HG03025 (cell line): ENCODE results near the gene PPP1CA.

Experiments
- ATAC-seq: cut with Tn5 transposase; IDR thresholded peaks from one replicate; pipeline ENCODE4 v1.9.1; 2021; ENCODE audit warnings: mild to moderate bottlenecking, moderate library complexity; ENCODE audit not compliant: unreplicated experiment, low FRiP score

PPP1CA gene

DNA sequence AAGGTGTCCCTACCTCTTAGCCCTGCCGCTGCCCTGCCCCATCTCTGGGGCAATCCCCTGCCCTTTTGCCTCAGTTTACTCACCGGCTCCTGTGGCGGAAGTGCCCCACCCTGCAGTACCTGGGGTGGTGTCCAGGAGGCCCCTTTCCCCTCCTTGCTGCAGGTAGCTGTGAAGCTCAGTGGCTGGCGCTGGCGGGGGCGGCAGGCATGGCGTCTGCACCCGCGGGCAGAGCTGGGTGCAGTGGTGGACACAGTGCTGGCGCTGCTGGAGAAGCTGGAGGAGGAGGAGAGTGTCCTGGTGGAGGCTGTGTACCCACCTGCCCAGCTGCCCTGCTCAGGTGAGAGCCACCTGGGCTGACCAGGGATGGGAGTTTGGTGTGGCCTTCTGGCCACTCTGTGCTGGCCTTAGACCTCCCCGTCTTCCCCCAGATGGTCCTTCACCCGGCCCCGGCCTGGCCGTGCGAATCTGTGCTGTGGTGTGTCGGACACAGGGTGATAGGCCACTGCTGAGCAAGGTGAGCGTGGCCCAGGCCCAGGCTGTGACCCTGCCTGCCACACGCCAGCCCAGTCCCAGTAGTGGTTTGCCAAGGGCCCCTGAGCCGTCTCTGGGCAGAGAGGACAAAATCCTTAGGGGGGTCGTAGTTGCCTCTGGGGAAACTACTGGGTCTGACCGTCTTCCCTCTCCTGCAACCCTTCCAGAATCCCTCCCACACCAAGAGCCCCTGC, 17.8 kb upstream of the PPP1CA start:
- ATAC-seq, result no peak

DNA sequence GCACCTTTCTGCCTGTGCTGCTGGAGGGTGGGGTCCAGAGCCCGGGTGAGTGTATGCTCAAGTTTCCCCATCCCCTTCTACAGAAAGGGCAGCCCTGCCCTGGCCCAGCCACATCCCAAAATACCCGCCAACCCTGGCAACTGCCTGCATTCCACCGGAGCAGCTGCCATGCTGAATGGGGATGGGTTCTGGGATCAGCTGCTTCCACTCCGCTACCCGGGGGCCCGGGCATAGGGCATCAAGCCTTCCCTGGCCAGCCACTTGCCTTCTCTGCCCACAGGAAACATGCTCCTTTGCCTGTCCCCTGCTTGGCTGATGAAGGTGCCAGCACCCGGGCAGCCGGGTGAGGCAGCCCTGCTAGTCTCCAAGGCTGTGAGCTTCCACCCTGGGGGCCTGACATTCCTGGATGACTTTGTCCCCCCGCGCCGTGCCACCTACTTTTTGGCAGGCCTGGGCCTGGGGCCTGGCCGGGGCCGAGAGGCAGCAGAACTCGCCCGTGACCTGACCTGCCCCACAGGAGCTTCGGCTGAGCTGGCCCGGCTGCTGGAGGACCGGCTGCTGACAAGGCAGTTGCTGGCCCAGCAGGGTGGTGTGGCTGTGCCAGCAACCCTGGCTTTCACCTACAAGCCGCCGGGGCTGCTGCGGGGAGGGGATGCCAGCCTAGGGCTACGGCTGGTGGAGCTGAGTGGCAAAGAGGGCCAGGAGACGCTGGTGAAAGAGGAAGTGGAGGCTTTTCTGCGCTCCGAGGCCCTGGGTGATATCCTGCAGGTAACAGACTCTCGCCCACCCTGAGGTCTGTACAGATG, 17.0 kb upstream of the PPP1CA start:
- ATAC-seq, result no peak

DNA sequence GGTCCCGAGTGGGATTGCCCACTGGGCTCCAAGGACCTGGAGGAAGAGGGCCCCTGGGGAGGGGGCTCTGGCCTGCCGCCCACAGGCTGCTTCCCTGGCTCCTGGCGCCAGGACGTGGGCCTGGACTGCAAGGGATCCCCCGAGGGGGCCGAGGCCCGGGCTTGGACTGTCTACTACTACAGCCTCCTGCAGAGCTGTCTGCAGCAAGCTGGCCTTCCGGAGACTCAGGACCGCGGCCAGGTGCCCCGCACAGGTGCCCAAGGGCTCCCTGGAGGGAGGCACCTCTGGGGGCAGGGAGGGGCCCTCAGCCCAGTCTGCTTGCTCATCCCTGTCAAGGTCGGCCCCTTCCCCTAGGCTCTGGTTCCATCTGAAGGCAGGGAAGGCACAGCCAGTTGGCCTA, 15.8 kb upstream of the PPP1CA start:
- no peak for ATAC-seq

DNA sequence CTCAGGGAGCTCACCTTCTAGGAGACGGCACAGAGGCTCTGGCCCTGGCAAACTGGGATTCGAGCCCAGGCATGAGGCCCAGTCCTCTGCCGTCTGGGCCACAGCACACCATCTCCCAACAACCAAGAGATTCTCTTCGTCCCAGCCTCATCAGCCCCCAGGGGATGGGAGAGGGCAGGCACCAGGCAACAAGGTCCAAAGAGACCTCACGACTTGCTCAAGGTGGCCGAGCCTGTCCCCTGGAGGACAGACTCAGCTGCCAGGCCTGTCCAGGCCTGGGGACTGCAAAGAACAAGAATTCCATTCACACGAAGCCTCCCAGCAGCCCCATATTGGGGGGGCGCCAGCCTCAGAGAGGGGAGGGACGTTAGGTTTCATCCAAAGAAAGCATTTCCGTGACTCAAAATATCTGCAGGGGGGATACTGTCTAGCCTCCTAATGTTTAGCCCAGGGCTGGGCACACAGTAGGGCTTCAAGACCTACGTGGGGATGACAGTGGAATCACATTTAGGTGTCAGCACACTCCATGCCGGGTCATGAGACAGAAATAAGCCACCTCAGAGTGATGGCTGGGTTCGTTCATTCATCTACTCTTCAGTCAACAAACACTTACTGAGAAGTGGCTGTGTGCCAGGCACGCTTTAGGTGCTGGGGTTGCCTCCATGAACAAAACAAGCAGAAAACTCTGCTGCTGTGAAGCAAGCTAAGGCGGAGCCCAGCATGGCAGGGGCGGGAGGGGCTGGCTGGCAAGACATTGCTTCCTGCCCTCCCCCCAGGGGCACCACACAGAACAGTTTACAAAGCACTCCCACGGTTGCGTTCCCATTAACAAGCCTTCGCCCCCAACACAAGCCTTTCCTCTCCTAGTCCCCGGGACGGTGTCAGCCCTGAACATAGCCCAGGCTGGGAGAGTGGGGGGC, 15.0 kb upstream of the PPP1CA start:
- no peak for ATAC-seq

DNA sequence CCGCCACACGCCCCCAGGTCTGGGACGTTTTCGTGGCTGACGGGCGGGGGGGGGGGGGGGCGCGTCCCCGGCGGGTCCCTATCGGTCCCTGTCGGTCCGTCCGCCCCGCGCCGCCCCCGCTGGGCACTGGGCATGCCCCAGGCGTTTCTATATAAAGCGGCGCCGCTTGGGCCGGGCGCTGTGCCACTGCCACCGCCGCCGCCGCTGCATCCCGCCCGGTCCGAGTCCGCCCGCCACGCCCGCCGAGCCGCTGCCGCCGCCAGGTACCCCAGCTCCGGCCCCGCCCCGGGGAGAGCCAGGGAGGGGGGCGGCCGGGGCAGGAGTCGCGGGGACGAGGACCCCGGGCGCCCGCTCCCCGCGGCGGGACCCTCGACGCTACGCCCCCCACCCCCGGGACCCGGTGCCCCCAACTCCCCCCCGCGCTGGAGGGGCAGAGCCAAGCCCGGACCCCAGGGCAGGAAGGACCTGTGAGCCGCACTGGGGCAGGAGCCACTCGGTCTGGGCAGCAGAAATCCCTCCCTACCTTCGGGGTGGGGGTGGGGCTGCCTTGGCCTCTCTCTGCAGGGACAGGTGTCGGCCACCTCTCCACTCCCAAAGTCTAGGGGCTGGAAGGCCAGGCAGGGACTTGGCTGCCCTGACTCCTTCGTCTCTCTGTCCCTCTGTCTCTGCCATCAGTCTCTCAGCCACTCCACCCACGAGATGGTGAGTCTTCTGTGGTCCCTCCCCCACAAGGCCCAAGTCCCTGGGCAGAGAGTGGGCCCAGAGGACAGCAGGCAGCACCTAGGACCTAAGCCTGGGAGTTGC, 14.0 kb upstream of the PPP1CA start, which contains the start of gene CARNS1:
Gene CARNS1 (plus strand): TSS at position 178 of the 804 bp plus-strand sequence. CDS start 522 bp downstream, at position 700.
- ATAC-seq, result no peak

DNA sequence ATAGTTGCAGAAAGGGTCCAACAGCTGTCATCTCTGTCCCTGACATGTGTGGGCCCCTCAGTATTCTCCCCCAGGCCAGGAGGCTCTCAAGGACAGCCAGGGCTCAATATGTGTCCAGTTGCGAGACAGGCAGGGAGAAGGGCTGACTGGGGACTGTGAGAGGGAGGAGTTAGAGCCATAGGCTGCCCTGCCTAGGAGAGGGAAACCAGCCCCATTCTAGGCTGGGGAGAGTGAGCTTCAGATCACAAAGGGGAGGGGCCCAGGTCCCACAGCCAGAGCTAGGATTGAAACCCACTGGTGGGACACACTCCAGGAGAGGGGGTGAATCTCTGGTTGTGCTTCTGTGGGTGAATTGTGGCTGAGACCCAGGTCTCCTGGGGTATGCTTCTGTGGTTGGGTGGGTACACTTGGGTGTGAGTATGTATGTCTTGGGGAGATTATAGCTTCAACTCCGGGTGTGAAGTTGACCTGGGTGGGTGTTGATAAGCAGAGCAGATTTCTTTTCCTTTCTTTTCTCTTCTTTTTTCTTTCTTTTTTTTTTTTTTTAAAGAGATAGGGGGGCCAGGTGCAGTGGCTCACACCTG, 11.7 kb upstream of the PPP1CA start:
- no peak for ATAC-seq

DNA sequence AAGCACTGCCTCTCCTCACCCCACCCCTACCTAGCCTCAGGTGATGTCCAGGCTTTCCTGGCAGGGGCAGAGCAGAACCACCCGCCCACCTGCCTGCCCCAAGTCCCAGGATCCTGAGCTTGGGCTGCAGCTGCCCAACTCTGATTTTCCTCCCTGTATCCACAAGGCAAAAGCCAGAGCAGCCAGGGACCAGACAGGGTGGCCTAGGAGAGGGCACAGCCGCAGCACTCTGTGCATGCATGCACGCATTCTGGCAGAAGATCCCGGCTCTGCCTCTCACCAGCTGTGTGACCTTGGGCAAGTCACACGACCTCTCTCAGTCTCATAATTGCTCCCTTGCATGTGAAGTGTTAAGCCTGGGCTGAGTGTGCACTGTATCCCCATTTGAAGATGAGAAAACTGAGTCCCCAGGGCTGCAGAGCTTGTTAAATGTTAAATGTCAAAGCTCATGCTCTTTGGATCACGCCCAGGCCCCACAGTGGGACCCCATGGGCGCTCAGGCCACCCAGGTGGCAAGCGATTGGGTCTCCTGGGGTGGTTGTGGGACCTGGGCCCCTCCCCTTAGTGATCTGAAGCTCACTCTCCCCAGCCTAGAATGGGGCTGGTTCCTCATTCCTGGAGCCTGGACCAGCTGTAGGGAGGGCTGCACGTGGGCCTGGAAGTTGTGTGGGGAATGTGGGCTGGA, 11.0 kb upstream of the PPP1CA start:
- no peak for ATAC-seq

DNA sequence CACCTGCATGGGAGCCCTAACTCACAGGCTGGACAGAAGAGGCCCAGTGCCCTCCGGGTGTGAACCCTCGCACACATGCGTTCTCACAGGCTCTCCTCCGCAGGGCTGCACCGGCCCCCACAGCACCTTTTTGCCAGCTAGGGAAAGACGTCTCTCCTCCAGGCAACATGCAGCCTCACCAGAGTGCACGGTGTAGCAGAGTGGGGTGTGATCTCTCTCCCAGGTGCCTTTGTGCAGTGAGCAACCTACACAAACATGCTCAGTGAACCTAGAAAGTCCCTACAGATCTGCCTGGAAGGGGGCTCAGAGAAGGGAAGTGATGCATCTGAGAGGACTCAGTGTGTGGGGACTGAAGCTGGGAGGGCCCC, 10.1 kb upstream of the PPP1CA start:
- no peak for ATAC-seq

DNA sequence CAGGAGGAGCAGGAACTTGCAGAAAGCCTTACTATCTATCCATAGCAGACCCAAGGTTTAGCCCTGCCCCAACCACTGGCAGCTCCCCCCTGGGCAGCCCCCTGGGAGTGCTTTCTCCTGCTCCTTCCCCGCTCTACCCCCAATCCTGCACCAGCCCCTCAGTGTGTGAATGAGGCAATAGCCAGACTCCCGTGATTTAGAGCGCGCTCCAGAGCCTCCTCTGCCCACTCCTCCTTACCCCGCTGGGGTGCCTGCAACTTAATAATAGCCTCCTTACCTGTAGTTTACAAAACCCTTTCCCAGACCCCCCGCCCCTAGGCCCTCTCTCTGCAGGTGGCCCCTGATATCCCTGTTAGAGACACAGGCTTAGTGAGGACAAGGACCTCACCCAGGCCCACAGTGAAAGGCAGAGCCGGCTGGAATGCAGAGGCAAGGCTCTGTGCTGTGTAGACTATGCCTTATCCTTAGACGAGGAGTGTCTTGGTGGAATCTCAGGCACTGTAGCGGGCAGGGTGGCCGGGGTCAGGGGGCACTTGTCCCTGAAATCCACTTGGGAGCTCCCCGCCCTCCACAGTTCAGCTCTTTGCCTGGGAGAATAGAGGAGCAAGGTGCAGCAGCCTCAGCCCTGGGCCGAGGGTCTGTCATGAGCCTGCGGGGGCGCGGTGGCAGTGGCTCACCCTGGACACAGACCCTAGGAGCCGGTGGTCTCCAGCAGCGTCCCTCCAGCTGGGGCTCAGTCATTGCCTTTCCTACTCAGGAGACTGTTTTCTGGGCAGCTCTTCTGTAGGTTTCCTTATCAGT, 9.5 kb upstream of the PPP1CA start:
- ATAC-seq, result no peak

DNA sequence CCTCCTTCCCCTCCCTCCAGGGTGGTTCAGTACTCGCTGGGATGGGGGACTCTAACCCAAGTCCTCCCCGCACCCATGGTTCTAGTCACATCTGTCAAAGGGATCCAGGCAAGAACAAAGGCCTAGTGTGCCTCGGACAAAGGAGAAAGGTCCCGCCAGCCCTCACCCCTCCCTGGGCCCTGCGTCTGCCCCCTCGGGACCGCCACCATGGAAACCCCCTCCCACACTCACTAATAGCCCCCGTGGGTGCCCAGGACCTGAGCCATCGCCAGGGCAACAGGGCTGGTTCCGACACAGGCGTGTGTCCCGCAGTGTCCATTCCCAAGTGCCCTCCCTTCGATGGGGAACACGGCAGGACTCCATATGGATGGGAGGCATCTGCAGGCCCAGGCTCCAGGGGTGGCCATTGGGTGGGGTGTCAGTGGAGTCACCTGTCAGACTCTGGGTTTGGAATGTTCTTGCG, 8.7 kb upstream of the PPP1CA start:
- no peak for ATAC-seq

DNA sequence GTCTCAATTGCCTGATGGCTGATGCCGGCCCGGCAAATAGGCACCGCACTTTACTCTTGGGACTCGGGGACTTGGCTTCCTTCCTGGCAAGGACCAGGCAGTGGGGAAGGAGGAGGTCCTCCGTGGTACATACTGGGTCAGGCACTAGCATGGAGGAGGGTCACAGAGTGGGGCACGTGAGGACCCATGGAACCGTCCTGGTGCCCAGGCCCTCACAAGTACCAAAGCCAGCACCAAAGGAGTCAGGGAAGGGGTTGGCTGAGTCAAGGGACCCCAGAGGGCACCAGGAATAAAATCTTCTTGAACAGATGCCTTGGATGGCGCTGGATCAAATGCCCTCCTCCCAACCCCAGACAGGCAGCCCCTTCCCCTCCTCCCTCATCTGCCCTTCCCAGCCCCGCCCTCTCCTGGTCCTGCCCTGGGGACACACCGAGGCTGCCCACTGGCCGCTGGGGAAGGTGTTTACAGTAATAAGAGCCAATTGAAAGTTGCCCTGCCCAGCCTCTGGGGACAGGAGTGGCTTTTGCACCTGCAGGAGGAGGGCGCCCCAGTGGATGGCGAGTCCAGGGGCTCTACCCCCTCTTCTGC, 8.2 kb upstream of the PPP1CA start:
- ATAC-seq, result no peak

DNA sequence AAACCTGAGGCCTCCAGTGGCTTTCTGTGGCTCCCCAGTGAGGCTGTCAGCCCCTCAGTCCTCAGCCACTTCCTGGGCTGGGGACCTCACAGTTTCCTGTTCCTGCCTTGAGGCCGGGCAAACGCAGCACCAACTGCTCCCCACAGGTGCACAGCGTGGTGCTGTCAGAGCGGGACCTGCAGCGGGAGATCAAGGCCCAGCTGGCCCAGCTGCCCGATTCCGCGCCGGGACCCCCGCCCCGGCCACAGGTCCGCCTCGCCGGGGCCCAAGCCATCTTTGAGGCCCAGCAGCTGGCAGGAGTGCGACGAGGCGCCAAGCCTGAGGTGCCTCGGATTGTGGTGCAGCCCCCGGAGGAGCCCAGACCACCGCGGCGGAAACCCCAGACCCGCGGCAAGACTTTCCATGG, 7.6 kb upstream of the PPP1CA start:
- ATAC-seq, result no peak

DNA sequence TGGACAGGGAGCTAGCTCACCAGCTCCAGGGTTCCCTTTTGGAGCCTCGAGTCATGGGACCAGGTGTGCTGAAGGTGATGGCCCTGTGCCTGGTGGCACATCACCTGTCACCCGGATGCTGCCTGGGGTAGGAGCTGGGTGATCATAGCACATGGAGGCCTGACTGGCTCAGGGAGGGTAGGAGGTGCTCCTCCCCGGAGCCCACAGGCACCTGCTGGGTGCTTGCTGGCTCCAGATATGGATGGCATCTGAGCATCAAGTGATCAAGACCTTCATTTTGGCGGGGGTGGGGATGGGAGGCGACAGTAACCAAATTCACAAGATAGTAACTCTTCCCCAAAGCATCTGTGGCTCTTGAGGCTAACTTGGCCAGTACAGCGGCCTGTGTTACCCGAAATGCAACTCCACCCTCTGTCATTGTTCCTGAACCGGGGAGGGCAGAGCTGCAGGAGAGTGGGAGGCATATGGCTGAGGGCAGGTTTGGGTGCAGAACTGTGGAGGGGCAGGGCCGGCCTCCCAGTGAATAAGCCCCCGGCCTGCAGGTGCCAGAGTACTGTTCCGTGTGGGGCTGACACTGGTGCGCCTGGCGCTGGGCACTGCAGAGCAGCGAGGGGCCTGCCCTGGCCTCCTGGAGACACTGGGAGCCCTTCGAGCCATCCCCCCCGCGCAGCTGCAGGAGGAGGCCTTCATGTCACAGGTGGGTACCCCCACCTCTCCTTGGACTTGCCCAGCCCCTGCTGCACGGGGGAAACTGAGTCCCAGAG, 7.0 kb upstream of the PPP1CA start:
- ATAC-seq, result no peak

DNA sequence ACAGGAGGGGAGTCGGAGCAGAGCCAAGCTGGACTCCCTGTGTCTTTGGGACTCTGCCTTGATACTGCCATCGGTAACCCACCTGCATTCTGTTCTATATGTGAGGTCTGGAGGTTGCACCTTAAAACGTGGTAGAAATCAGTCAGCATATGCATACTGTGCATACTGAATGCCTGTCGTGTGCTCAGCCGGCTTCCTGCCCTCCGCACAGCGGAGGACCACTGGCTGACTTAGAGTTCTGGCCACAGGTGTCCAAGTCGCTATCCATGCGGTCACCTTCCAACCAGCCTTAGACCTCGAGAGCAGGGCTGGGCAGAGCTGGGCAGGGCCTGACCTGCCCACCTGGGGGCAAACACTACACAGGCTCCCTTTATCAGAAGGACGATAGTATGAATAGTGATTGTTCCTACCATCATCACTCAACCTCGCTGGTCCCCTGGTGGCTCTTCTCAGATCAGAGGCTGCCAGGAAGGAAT, 6.1 kb upstream of the PPP1CA start:
- ATAC-seq, result no peak

DNA sequence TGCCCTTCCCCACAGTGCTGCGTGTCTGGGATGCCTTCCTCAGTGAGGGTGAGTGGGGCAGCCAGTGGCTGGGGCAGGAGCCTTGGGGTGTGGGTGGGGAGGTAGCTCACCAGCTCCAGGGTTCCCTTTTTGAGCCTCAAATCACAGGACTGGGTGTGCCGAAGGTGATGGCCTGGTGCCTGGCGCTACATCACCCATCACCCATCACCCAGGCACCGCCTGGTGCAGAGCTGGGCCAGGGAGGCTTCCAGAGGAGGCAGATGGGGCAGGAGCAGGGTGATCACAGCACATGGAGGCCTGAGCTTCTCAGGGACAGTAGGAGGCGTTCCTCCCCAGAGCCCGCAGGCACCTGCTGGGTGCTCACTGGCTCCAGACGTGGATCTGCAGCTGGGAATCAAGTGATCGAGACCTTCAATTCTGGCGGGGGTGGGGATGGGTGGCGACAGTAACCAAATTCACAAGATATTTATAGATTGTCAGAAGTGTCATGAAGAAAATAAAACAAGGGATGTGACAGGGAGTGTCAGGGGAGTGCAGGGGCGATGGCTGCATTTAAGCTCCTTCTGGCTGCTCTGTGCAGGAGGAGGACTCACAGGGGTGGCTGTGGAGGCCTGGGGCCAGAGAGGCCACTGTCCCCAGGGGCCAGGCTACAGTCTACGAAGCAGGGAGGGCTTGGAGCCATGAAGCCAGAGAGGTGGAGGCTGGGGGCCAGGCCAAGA, 5.5 kb upstream of the PPP1CA start:
- ATAC-seq, result no peak

DNA sequence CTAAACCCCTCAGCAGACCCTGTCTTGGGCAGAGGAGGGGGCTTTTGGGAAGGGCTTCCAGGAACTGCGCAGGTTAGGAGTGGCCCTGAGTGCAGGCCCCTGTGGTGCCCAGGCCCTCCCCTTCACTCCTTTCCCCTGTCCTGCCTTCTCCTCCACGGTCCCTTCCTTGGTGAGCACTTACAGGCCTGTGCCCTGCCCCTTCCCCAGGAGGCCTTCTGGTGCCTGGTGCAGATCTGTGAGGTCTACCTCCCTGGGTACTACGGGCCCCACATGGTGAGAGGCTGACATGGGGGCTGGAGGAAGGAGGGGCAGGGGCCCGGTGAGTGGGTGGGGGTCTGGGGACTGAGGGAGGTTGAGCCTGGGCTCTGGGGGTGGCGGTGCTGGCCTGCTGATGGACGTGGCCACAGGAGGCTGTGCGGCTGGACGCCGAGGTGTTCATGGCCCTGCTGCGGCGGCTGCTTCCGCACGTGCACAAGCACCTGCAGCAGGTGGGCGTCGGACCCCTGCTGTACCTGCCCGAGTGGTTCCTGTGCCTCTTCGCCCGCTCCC, 4.8 kb upstream of the PPP1CA start:
- no peak for ATAC-seq
